ENCODE results near the gene SLC35E3.

Gene SLC35E3

DNA sequence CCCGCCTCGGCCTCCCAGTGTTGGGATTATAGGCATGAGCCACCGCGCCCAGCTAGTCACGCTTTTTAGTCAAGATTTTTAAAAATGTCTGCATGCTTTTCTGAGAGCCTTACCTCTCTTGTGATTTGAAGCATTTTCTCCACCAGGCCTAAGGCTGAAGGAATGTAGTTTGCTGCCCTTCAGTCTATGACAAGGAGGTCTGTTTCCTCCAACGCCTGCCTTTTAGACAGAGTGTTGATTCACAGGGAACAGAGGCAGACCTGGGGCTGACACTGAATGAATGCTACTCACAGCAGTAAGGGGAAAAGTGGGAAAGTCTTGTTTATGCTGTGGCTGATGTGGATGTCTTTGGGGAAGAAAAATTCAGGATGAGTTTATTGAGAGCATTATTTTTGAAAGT is 34.8 kb downstream of the SLC35E3 start:
- no peak for DNase-seq (ENCODE audit: insufficient read length, low spot score)
- TF ChIP-seq, protein P1, sequence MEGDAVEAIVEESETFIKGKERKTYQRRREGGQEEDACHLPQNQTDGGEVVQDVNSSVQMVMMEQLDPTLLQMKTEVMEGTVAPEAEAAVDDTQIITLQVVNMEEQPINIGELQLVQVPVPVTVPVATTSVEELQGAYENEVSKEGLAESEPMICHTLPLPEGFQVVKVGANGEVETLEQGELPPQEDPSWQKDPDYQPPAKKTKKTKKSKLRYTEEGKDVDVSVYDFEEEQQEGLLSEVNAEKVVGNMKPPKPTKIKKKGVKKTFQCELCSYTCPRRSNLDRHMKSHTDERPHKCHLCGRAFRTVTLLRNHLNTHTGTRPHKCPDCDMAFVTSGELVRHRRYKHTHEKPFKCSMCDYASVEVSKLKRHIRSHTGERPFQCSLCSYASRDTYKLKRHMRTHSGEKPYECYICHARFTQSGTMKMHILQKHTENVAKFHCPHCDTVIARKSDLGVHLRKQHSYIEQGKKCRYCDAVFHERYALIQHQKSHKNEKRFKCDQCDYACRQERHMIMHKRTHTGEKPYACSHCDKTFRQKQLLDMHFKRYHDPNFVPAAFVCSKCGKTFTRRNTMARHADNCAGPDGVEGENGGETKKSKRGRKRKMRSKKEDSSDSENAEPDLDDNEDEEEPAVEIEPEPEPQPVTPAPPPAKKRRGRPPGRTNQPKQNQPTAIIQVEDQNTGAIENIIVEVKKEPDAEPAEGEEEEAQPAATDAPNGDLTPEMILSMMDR (IDR thresholded peaks at IDR 0.05; ENCODE audit: insufficient read depth, missing control alignments): no peak
- no peak for FAIRE-seq

DNA sequence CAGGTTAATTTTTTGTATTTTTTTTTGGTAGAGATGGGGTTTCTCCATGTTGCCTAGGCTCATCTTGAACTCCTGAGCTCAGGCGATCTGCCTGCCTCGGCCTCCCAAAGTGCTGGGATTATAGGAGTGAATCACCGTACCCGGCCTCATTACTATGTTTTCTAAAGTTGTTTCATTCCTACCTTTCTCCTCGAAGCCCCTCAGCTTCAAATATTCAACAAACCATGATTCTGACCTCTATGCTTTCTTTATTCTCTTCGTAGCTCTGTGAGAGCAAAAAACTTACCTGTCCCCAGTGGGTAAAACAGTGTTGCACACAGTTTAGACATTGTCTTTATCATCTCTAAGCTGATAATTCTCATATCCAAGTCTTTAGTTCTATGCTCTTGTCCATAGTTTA is 35.8 kb downstream of the SLC35E3 start:
- no peak for DNase-seq (ENCODE audit: insufficient read length, low spot score)
- TF ChIP-seq, protein P1 (IDR thresholded peaks at IDR 0.05; ENCODE audit: insufficient read depth, missing control alignments): no peak
- no peak for FAIRE-seq

DNA sequence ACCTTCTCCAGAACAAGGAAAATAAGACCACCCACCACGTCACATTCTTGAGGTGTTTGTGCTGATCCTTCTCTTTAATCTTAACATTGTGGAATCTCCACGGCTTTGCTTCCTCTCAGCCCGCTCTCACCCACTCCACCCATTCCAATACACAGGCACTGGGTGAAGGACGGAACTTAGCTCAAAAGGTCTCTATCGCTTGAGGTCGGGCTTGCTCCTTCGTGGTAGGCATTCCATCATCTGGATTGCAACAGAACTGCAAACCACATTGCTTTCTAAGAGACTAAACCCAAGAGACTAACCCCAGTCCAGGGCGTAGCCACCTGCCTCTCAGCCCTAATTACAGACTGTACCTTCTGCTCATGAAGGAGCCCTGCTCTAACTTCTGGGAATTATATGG is 38.0 kb downstream of the SLC35E3 start:
- TF ChIP-seq, protein P1 (IDR thresholded peaks at IDR 0.05; ENCODE audit: insufficient read depth, missing control alignments): no peak
- FAIRE-seq (no peak), DNase-seq (ENCODE audit: insufficient read length, low spot score) (no peak)

DNA sequence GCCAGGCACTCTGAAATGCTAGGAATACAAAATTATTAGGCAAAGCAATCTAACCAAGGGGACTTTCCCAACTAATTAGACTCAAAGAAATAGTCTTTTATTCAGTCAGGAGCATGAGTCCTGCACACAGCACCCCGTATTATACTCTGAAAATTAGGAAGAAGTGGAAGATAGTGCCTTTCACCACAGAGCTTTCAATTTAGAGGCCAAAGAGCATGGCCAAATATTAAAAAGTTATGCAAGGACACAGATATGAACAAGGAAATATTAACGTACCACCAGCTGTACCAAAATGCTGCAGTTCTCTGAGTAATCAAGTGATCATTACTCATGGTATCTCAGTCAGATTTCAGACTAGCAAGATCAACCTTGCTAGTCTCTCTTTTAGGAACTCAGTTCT is 39.4 kb downstream of the SLC35E3 start:
- TF ChIP-seq, protein P1 (IDR thresholded peaks at IDR 0.05; ENCODE audit: insufficient read depth, missing control alignments): no peak
- DNase-seq (ENCODE audit: insufficient read length, low spot score): no peak

DNA sequence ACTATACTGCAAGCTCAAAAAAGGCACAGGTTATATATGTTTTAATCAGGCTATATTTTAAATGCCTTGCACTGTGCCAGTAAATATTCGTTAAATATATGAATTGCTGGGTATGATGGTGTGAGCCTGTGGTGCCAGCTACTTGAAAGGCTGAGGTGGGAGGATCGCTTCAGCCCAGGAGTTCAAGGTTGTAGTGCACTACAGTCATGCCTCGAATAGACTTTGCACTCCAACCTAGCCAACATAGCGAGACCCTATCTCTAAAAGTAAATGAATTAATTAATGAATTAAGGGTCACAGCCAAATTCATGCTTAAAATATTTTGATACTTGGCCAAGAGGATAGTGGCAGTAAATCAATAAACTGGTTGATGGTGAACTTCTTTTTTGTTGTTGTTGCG is 39.8 kb downstream of the SLC35E3 start:
- FAIRE-seq (no peak), DNase-seq (ENCODE audit: insufficient read length, low spot score) (no peak)
- TF ChIP-seq, protein P1 (IDR thresholded peaks at IDR 0.05; ENCODE audit: insufficient read depth, missing control alignments): no peak

More for the DNA sequence above, 39.4 kb downstream of the SLC35E3 start:
- no peak for FAIRE-seq

DNA sequence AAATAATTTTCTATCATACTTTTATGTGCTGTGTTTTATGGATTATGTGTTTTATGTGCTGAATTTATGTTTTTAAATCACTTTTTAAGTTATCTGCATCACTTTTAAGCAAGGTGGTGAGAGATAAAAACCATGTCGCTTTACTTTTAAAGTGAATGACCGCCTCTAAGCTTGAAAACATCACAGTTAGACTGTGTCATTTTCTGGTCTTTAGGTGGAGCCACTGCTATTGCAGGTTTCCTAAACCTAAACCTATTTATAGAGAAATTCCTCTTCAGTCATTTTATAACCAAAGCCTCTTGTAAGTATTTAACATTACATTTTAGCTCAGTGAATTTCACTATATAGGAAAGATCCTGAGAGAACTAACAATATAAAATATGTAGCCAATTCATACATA is 41.0 kb downstream of the SLC35E3 start:
- TF ChIP-seq, protein P1 (IDR thresholded peaks at IDR 0.05; ENCODE audit: insufficient read depth, missing control alignments): no peak
- no peak for FAIRE-seq
- no peak for DNase-seq (ENCODE audit: insufficient read length, low spot score)

DNA sequence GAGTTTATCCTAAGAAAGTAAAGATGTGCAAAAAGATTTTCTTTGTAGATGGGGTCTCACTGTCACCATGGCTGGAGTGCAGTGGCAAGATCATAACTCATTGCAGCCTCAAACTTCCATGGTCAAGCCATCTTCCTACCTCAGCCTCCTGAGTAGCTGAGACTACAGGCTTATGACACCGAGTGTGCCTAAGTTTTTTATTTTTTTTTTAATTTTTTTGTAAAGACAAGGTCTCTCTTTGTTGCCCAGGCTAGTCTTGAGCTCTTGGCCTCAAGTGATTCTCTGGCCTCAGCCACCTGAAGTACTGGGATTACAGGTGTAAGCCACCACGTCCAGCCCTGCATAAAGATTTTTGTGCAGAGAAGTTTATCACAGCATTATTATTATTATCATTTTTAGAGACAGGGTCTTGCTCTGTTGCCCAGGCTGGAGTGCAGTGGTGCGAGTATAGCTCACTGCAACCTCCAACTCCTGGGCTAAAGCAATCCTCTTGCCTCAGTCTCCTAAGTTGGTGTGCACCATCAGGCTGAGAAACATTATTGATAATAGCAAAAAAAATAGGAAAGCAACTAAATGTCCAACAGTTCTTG is 42.7 kb downstream of the SLC35E3 start:
- FAIRE-seq (no peak), DNase-seq (ENCODE audit: insufficient read length, low spot score) (no peak)
- TF ChIP-seq, protein P1 (IDR thresholded peaks at IDR 0.05; ENCODE audit: insufficient read depth, missing control alignments): no peak
